ENCODE data around the gene GTF2IRD1.

- peak in 3 of 6 experiments; percentile 8 to 35 (median 23) for TF ChIP-seq CTCF (IDR thresholded peaks at IDR 0.05)
- TF ChIP-seq POLR2A (IDR thresholded peaks at IDR 0.05), result no peak
Measured at GRCh38 chr7:74625446-74625845, 171.7 kb downstream of the GTF2IRD1 start.
